Measurements from ENCODE around the gene DLG5. TPM values are rescaled to one million over a fixed set of nuclear protein-coding genes. Genes with fewer than 3 reads are reported as not detected.

DLG5 gene
- polyA plus RNA-seq, 3 donors: 0.14 to 0.77 TPM; not detected in 1

- H3K9me3 ChIP-seq (replicated peaks in 1 of 2; ENCODE audit: control insufficient read depth in 1 of 2, insufficient read depth in 1 of 2, low read length in 2 of 2): no peaks in the 10 kb centered on the region
- no peak overlapping the region for H3K27ac Mint-ChIP-seq
- no peaks in the 10 kb centered on the region for H3K4me1 Mint-ChIP-seq
- no peaks in the 10 kb centered on the region for H3K36me3 Mint-ChIP-seq
- no peak overlapping the region for H2AFZ ChIP-seq (ENCODE audit: insufficient read depth, low read depth, low read length, poor library complexity, severe bottlenecking)
- no peaks in the 10 kb centered on the region for H3K4me1 ChIP-seq (ENCODE audit: control insufficient read depth in 1 of 2, insufficient read depth in 2 of 2, low read length in 2 of 2)
- H4K20me1 ChIP-seq (ENCODE audit: insufficient read depth, low read length): no peaks in the 10 kb centered on the region
- H3K36me3 ChIP-seq (replicated peaks in 1 of 2; ENCODE audit: control insufficient read depth in 1 of 2, insufficient read depth in 2 of 2, low read length in 2 of 2): no peaks in the 10 kb centered on the region
- H3K27me3 Mint-ChIP-seq (ENCODE audit: low read depth in 3 of 3): peaks cover 0 to 2% (median 0%) of the 10 kb centered on the region in 3 donors
- no CpG with 5 or more reads among the region's 2 CpGs for WGBS (ENCODE audit: insufficient coverage)
- no peak overlapping the region for H3K4me3 ChIP-seq (replicated peaks in 1 of 3; ENCODE audit: low read depth in 2 of 3, low read length in 3 of 3)
- no peaks in the 10 kb centered on the region for H3K27me3 ChIP-seq (ENCODE audit: control insufficient read depth in 2 of 2, insufficient read depth in 2 of 2, low read length in 2 of 2)
- no peaks in the 10 kb centered on the region for H3K79me2 ChIP-seq (ENCODE audit: insufficient read depth, low read length)
- no peak overlapping the region for H3K27ac ChIP-seq (ENCODE audit: low read depth in 1 of 2, low read length in 2 of 2)
- DNase-seq: no peak
- no peak overlapping the region for H3K4me2 ChIP-seq (replicated peaks; ENCODE audit: extremely low read depth, low read length, poor library complexity, severe bottlenecking)
- H3K4me3 Mint-ChIP-seq: no peak overlapping the region
- intact Hi-C loops (cut with micrococcal nuclease): no loop called here
- no peaks in the 10 kb centered on the region for H3K9me3 Mint-ChIP-seq
- TF ChIP-seq, protein P1, sequence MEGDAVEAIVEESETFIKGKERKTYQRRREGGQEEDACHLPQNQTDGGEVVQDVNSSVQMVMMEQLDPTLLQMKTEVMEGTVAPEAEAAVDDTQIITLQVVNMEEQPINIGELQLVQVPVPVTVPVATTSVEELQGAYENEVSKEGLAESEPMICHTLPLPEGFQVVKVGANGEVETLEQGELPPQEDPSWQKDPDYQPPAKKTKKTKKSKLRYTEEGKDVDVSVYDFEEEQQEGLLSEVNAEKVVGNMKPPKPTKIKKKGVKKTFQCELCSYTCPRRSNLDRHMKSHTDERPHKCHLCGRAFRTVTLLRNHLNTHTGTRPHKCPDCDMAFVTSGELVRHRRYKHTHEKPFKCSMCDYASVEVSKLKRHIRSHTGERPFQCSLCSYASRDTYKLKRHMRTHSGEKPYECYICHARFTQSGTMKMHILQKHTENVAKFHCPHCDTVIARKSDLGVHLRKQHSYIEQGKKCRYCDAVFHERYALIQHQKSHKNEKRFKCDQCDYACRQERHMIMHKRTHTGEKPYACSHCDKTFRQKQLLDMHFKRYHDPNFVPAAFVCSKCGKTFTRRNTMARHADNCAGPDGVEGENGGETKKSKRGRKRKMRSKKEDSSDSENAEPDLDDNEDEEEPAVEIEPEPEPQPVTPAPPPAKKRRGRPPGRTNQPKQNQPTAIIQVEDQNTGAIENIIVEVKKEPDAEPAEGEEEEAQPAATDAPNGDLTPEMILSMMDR (IDR thresholded peaks at IDR 0.05): no peak
- H3K9ac ChIP-seq (ENCODE audit: insufficient read depth, low read length, poor library complexity, severe bottlenecking): no peak overlapping the region
Measured at GRCh38 chr10:77862595-77862994, 64.0 kb downstream of the DLG5 start.

- H3K4me3 Mint-ChIP-seq: no peak overlapping the region
- H3K9me3 ChIP-seq (replicated peaks in 1 of 2; ENCODE audit: control insufficient read depth in 1 of 2, insufficient read depth in 1 of 2, low read length in 2 of 2): no peaks in the 10 kb centered on the region
- H3K27me3 ChIP-seq (ENCODE audit: control insufficient read depth in 2 of 2, insufficient read depth in 2 of 2, low read length in 2 of 2): no peaks in the 10 kb centered on the region
- no peaks in the 10 kb centered on the region for H3K36me3 ChIP-seq (replicated peaks in 1 of 2; ENCODE audit: control insufficient read depth in 1 of 2, insufficient read depth in 2 of 2, low read length in 2 of 2)
- H3K27ac ChIP-seq (ENCODE audit: low read depth in 1 of 2, low read length in 2 of 2): no peak overlapping the region
- H3K9me3 Mint-ChIP-seq: no peaks in the 10 kb centered on the region
- TF ChIP-seq, protein P1 (IDR thresholded peaks at IDR 0.05): no peak
- H3K4me3 ChIP-seq (replicated peaks in 1 of 3; ENCODE audit: low read depth in 2 of 3, low read length in 3 of 3): no peak overlapping the region
- no peak overlapping the region for H3K9ac ChIP-seq (ENCODE audit: insufficient read depth, low read length, poor library complexity, severe bottlenecking)
- no peaks in the 10 kb centered on the region for H3K79me2 ChIP-seq (ENCODE audit: insufficient read depth, low read length)
- H3K27me3 Mint-ChIP-seq (ENCODE audit: low read depth in 3 of 3): peaks cover 0 to 4% (median 0%) of the 10 kb centered on the region in 3 donors
- no peak overlapping the region for H3K4me2 ChIP-seq (replicated peaks; ENCODE audit: extremely low read depth, low read length, poor library complexity, severe bottlenecking)
- no peaks in the 10 kb centered on the region for H3K36me3 Mint-ChIP-seq
- DNase-seq: no peak
- intact Hi-C loops (cut with micrococcal nuclease): no loop called here
- no peaks in the 10 kb centered on the region for H3K4me1 Mint-ChIP-seq
- no peak overlapping the region for H3K27ac Mint-ChIP-seq
- no peak overlapping the region for H2AFZ ChIP-seq (ENCODE audit: insufficient read depth, low read depth, low read length, poor library complexity, severe bottlenecking)
- H3K4me1 ChIP-seq (ENCODE audit: control insufficient read depth in 1 of 2, insufficient read depth in 2 of 2, low read length in 2 of 2): no peaks in the 10 kb centered on the region
- 93% methylated on average over 3 of the region's 6 CpGs for WGBS (ENCODE audit: insufficient coverage)
- H4K20me1 ChIP-seq (ENCODE audit: insufficient read depth, low read length): no peaks in the 10 kb centered on the region
Measured at GRCh38 chr10:77861366-77861765, 65.2 kb downstream of the DLG5 start.

Data from CD14-positive monocyte (primary cell).